Pancreas (tissue), 10 donors: ENCODE results near the gene OSGEPL1. TPM values are rescaled to one million over a fixed set of nuclear protein-coding genes. Genes with fewer than 3 reads are reported as not detected.
"Not testable (repeated sequence)": the region's sequence is repeated elsewhere in the genome, so short reads cannot be mapped to it uniquely, and the experiment has no call there.

ENCODE experiments used
- ATAC-seq, 4 donors: fragments of 200-7000 bp; cut with Tn5 transposase; one replicate each; pipeline versions ENCODE4 v1.8.0 to v1.9.1; 2020; ENCODE audit warnings: mild to moderate bottlenecking in 4 of 4, moderate library complexity in 4 of 4
- DNase-seq, 6 donors: peaks; one replicate each; pipeline ENCODE4 v3.0.0-alpha.2; 2020
- FAIRE-seq: peaks from 2 replicates; lab custom pipeline; 2012; peaks lifted over from hg19 to GRCh38; lab: Jason Lieb, UNC
- H3K27ac ChIP-seq, 4 donors: fragments of 200-600 bp; sonication (generic); 1 replicate in 3 of 4; 2 replicates in 1 of 4; pipeline versions ENCODE4 v1.5.0 to v1.8.0; 2020
- H3K27me3 ChIP-seq, 4 donors: fragments of 200-600 bp; one replicate each; pipeline ENCODE4 v1.8.0; 2021
- H3K36me3 ChIP-seq, 3 donors: fragments of 200-600 bp; sonication (generic) in 1 of 3; one replicate each; pipeline versions ENCODE4 v1.5.0 to v1.8.0; 2020 to 2021
- H3K4me1 ChIP-seq, 3 donors: fragments of 200-600 bp; one replicate each; pipeline ENCODE4 v1.8.0; 2021
- H3K4me3 ChIP-seq, 4 donors: fragments of 200-600 bp; sonication (generic) in 2 of 4; one replicate each; pipeline versions ENCODE4 v1.5.0 to v1.8.0; 2020 to 2021
- H3K9me3 ChIP-seq, 4 donors: fragments of 200-600 bp; one replicate each; pipeline ENCODE4 v1.8.0; 2021
- CTCF ChIP-seq, 4 donors: fragments of 200-600 bp; sonication (generic) in 3 of 4; IDR thresholded peaks; one replicate each; pipeline versions ENCODE4 v1.5.0 to v1.8.0; 2021; ENCODE audit warnings: antibody characterized with exemption in 4 of 4
- WGBS, 2 donors: extraction: QIAGEN DNeasy Blood & Tissue Kit; methylation state at CpG; one replicate each; pipeline ENCODE4 v1.1.7; 2013; 5-methylcytosine and 5-hydroxymethylcytosine counted together
- intact Hi-C, 3 donors: fragments of 100-400 bp; cut with DNase I; formaldehyde crosslinking; loops; one replicate each; pipeline versions ENCODE4 v1.11.1 to v1.14.2; 2022
- polyA plus RNA-seq, 2 donors: library from polyadenylated mRNA; stranded (reverse); fragments of 200-250 nt; gene quantifications; one replicate each; pipeline ENCODE4 v1.2.3, GENCODE V29; 2013
- total RNA-seq, 6 donors: library from RNA; stranded (reverse); fragmentation: NEBNext Ultra II Directional in 4 of 6; extraction: Animal tissue kit (Norgen Biotek cat#: 25700) in 4 of 6; gene quantifications; one replicate each; pipeline versions ENCODE4 v1.2.1 to v1.2.4, GENCODE V29; 2021 to 2023
- donor health status: healthy with polysubstance abuse.
- donor health status: DM: no; HTN: no; CAD: no; lungs with moderate emphysema.
- donor health status: DM: no; HTN: no; CAD: no.
- donor health status: control.
- donor health status: control.
- donor health status: Bipolar disorder and iron deficiency.
- donor health status: DM: yes; HTN: yes; CAD: no.
- donor health status: DM: no; HTN: no; CAD: no.
- donor health status: DM: no; HTN: no; CAD: no.
- donor health status: DM: yes; HTN: yes; CAD: no.

The OSGEPL1 gene
- total and polyA plus RNA-seq, 8 donors = 1.2 to 3.2 (median 2.0) TPM

GRCh38 chr2:189719571-189719970, 43.0 kb downstream of the OSGEPL1 start:
- TF ChIP-seq CTCF (IDR thresholded peaks at IDR 0.05) = no peak
- intact Hi-C loops = no loop called here
- Histone ChIP-seq H3K4me3 (no peak overlapping the region), H3K36me3 (no peaks in the 10 kb centered on the region), H3K9me3 (no peaks in the 10 kb centered on the region), H3K4me1 (no peaks in the 10 kb centered on the region), H3K27ac (no peak overlapping the region), H3K27me3 (no peaks in the 10 kb centered on the region)
- no peak for FAIRE-seq
- WGBS, 2 donors = 96 to 98% methylated on average over 4 of the region's 4 CpGs
- ATAC-seq = no peak
- DNase-seq = no peak

GRCh38 chr2:189717593-189717992, 45.0 kb downstream of the OSGEPL1 start:
- DNase-seq, H3K27me3 ChIP-seq, H3K9me3 ChIP-seq, H3K36me3 ChIP-seq, H3K4me1 ChIP-seq, H3K4me3 ChIP-seq, ATAC-seq, FAIRE-seq, H3K27ac ChIP-seq, intact Hi-C loops: not testable (repeated sequence)
- 86 to 100% methylated on average over 1 of the region's 1 CpG for WGBS, 2 donors

GRCh38 chr2:189709501-189710221, 52.9 kb downstream of the OSGEPL1 start:
- Histone ChIP-seq H3K4me1 (no peaks in the 10 kb centered on the region), H3K27me3 (no peaks in the 10 kb centered on the region), H3K36me3 (peaks cover 0 to 4% (median 0%) of the 10 kb centered on the region in 3 donors), H3K9me3 (no peaks in the 10 kb centered on the region), H3K4me3 (no peak overlapping the region), H3K27ac (no peak overlapping the region)
- DNase-seq (no peak), FAIRE-seq (no peak), ATAC-seq (no peak)
- intact Hi-C loops = no loop called here
- TF ChIP-seq CTCF (IDR thresholded peaks at IDR 0.05) = no peak
- WGBS, 2 donors = 92 to 93% methylated on average over 5 of the region's 5 CpGs

- no peak for ATAC-seq
Observed at GRCh38 chr2:189702071-189702470, 60.5 kb downstream of the OSGEPL1 start.

GRCh38 chr2:189700681-189701080, 61.9 kb downstream of the OSGEPL1 start:
- ATAC-seq (no peak), DNase-seq (no peak), FAIRE-seq (peak; percentile 17)
- TF ChIP-seq CTCF (IDR thresholded peaks at IDR 0.05) = no peak
- Histone ChIP-seq H3K27ac (no peak overlapping the region), H3K4me1 (no peaks in the 10 kb centered on the region), H3K36me3 (peaks cover 0 to 4% (median 0%) of the 10 kb centered on the region in 3 donors), H3K9me3 (no peaks in the 10 kb centered on the region), H3K27me3 (no peaks in the 10 kb centered on the region), H3K4me3 (no peak overlapping the region)
- 42 to 50% methylated on average over 2 of the region's 2 CpGs for WGBS, 2 donors
- intact Hi-C loops = no loop called here

More at GRCh38 chr2:189702071-189702470, 60.5 kb downstream of the OSGEPL1 start:
- TF ChIP-seq CTCF (IDR thresholded peaks at IDR 0.05) = no peak
- intact Hi-C loops = no loop called here
- Histone ChIP-seq H3K9me3 (no peaks in the 10 kb centered on the region), H3K4me1 (no peaks in the 10 kb centered on the region), H3K27ac (no peak overlapping the region), H3K27me3 (no peaks in the 10 kb centered on the region), H3K36me3 (peaks cover 0 to 4% (median 0%) of the 10 kb centered on the region in 3 donors), H3K4me3 (no peak overlapping the region)
- FAIRE-seq (no peak), DNase-seq (no peak)
